ENCODE data around the gene CS.
A peak's percentile ranks its signal among the peaks of the same experiment; 100 is the strongest.
"Not testable (repeated sequence)": the region's sequence is repeated elsewhere in the genome, so short reads cannot be mapped to it uniquely, and the experiment has no call there.

Gene CS

DNA sequence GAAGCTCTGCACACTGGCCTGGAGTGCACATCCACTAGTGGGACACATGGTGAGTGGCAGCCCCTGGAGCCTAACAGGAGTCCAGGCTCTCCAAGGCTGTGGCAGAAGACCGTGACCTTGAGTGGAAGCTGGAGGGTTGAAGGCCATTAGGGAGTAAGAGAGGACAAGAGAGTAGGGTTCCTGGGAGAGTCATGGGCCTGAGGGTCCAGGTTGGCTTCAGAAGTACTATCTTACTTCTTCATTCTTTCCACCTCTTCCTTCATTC is 39.0 kb upstream of the CS start:
- H3K9me3 ChIP-seq (ENCODE audit: severe bottlenecking): no peaks in the 10 kb centered on the region
- TF ChIP-seq, protein P1, sequence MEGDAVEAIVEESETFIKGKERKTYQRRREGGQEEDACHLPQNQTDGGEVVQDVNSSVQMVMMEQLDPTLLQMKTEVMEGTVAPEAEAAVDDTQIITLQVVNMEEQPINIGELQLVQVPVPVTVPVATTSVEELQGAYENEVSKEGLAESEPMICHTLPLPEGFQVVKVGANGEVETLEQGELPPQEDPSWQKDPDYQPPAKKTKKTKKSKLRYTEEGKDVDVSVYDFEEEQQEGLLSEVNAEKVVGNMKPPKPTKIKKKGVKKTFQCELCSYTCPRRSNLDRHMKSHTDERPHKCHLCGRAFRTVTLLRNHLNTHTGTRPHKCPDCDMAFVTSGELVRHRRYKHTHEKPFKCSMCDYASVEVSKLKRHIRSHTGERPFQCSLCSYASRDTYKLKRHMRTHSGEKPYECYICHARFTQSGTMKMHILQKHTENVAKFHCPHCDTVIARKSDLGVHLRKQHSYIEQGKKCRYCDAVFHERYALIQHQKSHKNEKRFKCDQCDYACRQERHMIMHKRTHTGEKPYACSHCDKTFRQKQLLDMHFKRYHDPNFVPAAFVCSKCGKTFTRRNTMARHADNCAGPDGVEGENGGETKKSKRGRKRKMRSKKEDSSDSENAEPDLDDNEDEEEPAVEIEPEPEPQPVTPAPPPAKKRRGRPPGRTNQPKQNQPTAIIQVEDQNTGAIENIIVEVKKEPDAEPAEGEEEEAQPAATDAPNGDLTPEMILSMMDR (IDR thresholded peaks at IDR 0.05; ENCODE audit: poor library complexity, severe bottlenecking): no peak
- peaks cover 5% of the 10 kb centered on the region for H3K4me1 ChIP-seq (ENCODE audit: insufficient read depth, poor library complexity, severe bottlenecking)
- no peak for ATAC-seq (ENCODE audit: low read depth)
- H3K27me3 ChIP-seq (ENCODE audit: insufficient read depth, poor library complexity, severe bottlenecking): no peaks in the 10 kb centered on the region
- H3K36me3 ChIP-seq (ENCODE audit: low read depth): peaks cover 9% of the 10 kb centered on the region; the same call in 1 of the 2 replicates
- no peak for DNase-seq (ENCODE audit: low spot score)
- H3K27ac ChIP-seq (ENCODE audit: poor library complexity, severe bottlenecking): peak overlapping the region; percentile 32
- no peak overlapping the region for H3K4me3 ChIP-seq (ENCODE audit: severe bottlenecking)

DNA sequence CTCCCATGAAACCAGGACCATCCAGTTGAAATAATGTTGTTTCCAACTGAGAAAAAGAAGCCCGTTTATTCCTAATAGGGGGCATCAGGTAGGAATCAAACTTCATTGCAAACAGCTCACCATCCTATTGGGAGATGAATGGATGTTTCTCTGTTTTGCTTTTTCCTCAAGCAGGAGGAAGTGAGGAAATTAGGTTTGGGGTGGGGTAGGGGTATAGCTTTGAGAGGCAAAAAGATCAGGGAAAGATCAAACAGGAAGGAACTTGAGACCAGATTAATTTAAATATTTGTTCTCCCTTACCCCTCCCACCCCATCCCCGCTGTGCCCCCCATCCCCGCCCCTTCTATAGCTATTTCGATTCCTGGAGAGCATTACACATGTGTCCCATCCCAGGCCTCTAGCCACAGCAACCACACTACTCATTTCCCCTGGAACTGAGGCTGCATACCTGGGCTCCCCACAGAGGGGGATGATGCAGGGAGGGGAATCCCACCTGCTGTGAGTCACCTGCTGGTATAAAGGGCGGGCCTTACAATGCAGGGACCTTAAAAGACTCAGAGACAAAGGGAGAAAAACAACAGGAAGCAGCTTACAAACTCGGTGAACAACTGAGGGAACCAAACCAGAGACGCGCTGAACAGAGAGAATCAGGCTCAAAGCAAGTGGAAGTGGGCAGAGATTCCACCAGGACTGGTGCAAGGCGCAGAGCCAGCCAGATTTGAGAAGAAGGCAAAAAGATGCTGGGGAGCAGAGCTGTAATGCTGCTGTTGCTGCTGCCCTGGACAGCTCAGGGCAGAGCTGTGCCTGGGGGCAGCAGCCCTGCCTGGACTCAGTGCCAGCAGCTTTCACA is 38.4 kb upstream of the CS start, which contains the start of gene IL23A:
IL23A (plus strand) TSS at position 577 of the 850 bp plus-strand sequence; CDS start at position 738, 161 bp downstream.
- H3K36me3 ChIP-seq (ENCODE audit: low read depth): 0 out of 2 replicates have a peak, but pooled peaks cover 4% of the 10 kb centered on the region
- TF ChIP-seq, protein P1 (IDR thresholded peaks at IDR 0.05; ENCODE audit: poor library complexity, severe bottlenecking): no peak
- H3K27me3 ChIP-seq (ENCODE audit: insufficient read depth, poor library complexity, severe bottlenecking): no peaks in the 10 kb centered on the region
- H3K27ac ChIP-seq (ENCODE audit: poor library complexity, severe bottlenecking): peak within 1 kb of the TSS; percentile 32
- H3K4me1 ChIP-seq (ENCODE audit: insufficient read depth, poor library complexity, severe bottlenecking): peaks cover 5% of the 10 kb centered on the region
- no peak within 1 kb of the TSS for H3K4me3 ChIP-seq (ENCODE audit: severe bottlenecking)
- H3K9me3 ChIP-seq (ENCODE audit: severe bottlenecking): no peaks in the 10 kb centered on the region
- DNase-seq (ENCODE audit: low spot score) (peak; percentile 73), ATAC-seq (ENCODE audit: low read depth) (peak; percentile 65)

DNA sequence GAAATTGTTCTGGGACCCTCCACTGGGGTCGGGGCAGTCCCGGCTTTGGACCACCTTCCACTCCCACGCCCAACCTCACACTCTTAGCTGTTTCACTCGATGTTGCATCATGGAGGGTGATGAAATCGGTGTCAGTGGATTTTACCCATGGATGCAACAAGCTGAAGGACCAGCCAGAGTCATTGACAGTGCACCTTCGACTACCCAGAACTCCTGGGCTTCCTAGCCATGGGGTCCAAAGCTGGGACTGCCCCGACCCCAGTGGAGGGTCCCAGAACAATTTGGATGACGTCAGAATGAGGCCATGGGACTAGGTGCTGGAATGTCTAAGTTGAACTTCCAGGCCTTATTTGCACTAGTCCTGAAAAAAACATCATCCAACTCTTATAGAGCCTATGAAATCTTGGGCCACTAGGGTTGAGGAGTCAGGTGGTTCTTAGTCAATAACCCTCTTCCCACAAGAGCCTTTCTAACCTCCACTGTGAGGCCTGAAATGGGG is 37.7 kb upstream of the CS start:
- no peak overlapping the region for H3K4me3 ChIP-seq (ENCODE audit: severe bottlenecking)
- no peaks in the 10 kb centered on the region for H3K27me3 ChIP-seq (ENCODE audit: insufficient read depth, poor library complexity, severe bottlenecking)
- DNase-seq (ENCODE audit: low spot score) (no peak), ATAC-seq (ENCODE audit: low read depth) (no peak)
- H3K27ac ChIP-seq (ENCODE audit: poor library complexity, severe bottlenecking): peak overlapping the region; percentile 32
- peaks cover 5% of the 10 kb centered on the region for H3K4me1 ChIP-seq (ENCODE audit: insufficient read depth, poor library complexity, severe bottlenecking)
- no peaks in the 10 kb centered on the region for H3K36me3 ChIP-seq (ENCODE audit: low read depth)
- TF ChIP-seq, protein P1 (IDR thresholded peaks at IDR 0.05; ENCODE audit: poor library complexity, severe bottlenecking): no peak
- no peaks in the 10 kb centered on the region for H3K9me3 ChIP-seq (ENCODE audit: severe bottlenecking)

DNA sequence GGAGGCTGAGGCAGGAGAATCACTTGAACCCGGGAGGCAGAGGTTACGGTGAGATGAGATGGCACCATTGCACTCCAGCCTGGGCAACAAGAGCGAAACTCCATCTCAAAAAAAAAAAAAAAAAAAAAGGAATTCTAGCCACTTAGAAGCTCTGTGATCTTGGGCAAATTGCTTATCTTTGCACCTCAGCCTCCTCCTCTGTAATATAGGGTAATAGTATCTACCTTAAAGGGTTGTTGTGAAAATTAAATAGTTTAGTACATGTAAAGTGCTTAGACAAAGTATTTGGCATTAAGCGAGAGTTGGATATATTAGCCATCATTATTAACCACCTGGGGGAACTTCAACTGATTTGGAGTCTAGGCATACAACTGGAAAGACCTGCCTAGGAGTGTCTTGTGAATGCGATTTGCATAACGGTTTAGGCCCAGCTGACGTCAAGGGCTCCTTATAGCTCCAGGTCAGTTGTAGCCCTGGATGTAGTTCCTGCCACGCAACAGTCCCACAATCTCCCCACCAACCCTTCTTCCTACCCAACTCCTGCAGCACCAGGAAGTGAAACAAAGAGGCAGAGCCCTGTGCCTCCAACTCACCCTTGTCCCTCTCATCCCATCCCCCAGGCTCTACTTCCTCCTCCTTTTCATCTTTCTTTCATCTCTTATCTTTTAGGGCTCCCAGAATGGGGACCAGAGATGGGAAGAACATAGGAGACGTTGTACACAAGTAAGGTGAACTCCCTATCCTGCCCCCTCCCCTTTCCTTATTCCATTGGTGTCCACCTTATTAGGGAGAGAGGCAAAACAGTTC is 36.4 kb upstream of the CS start:
- TF ChIP-seq, protein P1 (IDR thresholded peaks at IDR 0.05; ENCODE audit: poor library complexity, severe bottlenecking): no peak
- Histone ChIP-seq H3K4me3 (ENCODE audit: severe bottlenecking) (no peak overlapping the region), H3K9me3 (ENCODE audit: severe bottlenecking) (no peaks in the 10 kb centered on the region), H3K36me3 (ENCODE audit: low read depth) (no peaks in the 10 kb centered on the region), H3K27me3 (ENCODE audit: insufficient read depth, poor library complexity, severe bottlenecking) (no peaks in the 10 kb centered on the region), H3K4me1 (ENCODE audit: insufficient read depth, poor library complexity, severe bottlenecking) (peaks cover 5% of the 10 kb centered on the region), H3K27ac (ENCODE audit: poor library complexity, severe bottlenecking) (no peak overlapping the region)
- ATAC-seq (ENCODE audit: low read depth) (no peak), DNase-seq (ENCODE audit: low spot score) (no peak)

DNA sequence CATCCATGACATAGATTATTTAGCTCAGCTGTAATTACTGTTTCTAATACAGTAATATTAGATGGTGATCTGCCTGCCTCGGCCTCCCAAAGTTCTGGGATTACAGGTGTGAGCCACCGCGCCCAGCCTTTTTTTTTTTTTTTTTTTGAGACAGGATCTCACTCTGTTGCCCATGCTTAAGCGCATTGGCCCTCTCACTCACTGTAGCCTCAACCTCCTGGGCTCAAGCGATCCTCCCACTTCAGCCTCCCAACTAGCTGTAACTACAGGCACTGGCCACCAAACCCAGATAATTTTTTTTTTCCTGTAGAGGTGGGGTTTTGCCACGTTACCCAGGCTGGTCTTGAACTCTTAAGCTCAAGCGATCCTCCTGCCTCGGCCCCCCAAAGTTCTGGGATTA is 35.4 kb upstream of the CS start:
- DNase-seq (ENCODE audit: low spot score); ATAC-seq (ENCODE audit: low read depth): not testable (repeated sequence)

More for the DNA sequence above, 35.4 kb upstream of the CS start:
- H3K27ac ChIP-seq (ENCODE audit: poor library complexity, severe bottlenecking); H3K9me3 ChIP-seq (ENCODE audit: severe bottlenecking); H3K27me3 ChIP-seq (ENCODE audit: insufficient read depth, poor library complexity, severe bottlenecking); H3K4me3 ChIP-seq (ENCODE audit: severe bottlenecking); H3K36me3 ChIP-seq (ENCODE audit: low read depth); H3K4me1 ChIP-seq (ENCODE audit: insufficient read depth, poor library complexity, severe bottlenecking): not testable (repeated sequence)

Data from RWPE2 (cell line).